GM18520 (cell line): Measurements from ENCODE around the gene NGEF.

Source experiments
- ATAC-seq: cut with Tn5 transposase; IDR thresholded peaks from one replicate; pipeline ENCODE4 v1.9.1; 2021; ENCODE audit not compliant: unreplicated experiment

NGEF gene

DNA sequence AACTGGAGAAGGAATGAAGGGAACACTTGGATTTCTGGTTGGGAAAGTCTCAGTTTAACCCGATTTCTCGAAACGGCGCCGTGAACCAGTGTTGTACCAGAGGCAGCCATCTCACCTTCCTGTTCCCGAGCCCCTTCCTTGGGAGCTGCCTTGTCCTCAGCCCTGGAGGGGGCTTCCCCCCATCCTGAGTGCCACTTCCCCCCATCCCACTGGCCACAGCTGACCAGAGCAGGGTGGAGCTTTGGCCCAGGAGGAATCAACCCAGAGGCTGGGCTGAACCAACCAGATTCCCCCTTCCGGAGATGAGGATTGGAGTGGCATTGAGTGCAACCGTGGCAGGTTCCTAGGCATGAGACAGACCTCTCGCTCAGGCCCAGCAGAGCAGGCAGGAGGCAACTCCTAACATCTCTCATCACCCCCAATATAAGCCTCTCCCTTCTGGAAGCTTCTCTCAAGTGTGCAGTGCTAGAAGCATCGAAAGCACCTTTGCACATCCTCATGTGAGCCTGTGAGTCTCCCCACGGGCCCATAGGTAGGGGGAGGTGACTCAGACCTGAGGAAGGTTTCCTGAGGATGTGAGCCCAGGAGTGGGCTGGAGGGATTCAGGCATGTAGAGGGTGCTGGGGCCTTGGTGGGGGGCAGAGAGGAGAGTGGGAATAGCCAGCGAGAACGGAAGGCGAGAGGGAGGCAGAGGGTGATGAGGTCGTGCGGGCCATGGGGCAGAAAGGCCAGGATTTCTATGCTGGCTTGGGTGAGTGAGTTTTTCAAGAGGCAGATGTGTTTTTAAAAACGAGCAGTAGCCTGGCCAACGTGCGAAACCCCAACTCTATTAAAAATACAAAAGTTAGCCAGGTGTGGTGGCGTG, 11.9 kb downstream of the NGEF start:
- no peak for ATAC-seq

- no peak for ATAC-seq
Observed at GRCh38 chr2:232999354-232999753, 13.7 kb downstream of the NGEF start.

DNA sequence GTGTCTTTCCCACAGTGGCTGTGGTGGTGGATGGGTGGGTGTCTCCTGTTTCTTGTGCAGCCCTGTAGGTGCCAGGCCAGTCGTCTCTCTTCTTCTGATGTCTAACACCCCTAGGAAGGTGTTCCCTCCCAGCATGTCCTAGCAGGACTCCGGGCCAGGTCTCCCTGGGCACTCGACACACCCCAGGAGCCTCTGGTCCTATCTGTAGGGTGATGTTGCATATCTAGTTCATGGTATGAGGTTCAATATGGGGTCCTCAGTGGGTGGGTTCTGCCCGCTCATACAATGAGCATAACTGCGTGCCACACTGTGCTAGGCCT, 14.4 kb downstream of the NGEF start:
- no peak for ATAC-seq

- no peak for ATAC-seq
Observed at GRCh38 chr2:232997749-232998665, 15.0 kb downstream of the NGEF start.

GRCh38 chr2:232994446-232994845, 18.6 kb downstream of the NGEF start:
- no peak for ATAC-seq

DNA sequence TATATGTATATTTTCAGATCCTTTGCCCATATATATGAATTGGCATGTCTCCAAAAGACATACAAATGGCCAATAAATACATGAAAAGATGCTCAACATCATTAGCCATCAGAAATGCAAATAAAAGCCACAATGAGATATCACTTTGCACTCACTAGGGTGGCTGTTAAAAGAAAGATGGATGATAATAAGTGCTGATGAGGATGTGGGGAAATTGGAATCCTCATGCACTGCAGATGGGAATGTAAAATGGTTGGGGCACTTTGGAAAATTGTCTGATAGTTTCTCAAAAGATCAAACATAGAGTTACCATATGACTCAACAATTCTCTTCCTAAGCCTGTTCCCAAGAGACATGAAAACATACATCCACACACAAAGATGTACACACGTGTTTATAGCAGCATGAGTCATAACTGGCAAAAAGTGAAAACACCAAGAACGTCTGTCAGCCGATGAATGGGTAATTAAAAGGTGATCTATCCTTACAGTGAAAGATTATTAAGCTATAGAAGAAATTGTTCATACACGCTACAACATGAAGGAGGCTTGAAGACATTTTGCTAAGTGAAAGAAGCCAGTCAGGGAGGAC, 19.7 kb downstream of the NGEF start:
- no peak for ATAC-seq

GRCh38 chr2:232986155-232986554, 26.9 kb downstream of the NGEF start:
- no peak for ATAC-seq

DNA sequence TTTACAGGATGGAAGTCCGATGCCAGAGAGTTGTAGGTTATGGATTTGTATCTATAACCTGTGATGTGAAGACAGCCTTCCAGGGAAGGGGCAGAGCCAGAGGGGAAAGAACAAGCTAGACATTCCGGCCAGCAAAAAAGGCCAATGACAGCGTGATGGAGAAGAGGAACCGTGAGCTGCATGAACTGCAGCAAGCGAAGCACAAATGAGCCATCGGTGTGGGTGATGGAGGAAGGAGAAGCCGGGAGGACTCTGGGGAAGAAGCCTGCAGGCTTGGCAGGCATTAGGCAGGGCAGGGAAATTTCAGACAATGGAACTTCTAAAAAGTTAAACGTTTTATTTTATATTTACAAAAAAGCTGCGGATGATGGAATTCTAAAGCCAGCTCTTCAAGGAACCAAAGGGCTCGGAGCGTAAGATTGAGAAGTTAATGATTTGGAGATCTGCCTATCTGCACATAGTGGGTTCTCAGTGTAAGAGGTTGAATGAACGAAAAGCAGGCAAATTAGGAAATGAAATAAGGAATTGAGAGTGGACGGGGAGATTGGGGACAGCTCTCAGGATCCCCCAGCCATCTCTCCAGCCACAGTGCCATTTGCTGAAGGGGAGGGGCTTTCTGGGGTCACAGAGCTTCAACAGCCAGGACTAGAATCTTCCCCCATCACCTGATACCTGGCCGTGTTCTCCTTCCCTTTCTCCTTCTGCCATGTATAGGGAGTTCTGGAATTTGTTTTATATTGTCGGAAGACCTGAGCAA, 28.4 kb downstream of the NGEF start:
- no peak for ATAC-seq

DNA sequence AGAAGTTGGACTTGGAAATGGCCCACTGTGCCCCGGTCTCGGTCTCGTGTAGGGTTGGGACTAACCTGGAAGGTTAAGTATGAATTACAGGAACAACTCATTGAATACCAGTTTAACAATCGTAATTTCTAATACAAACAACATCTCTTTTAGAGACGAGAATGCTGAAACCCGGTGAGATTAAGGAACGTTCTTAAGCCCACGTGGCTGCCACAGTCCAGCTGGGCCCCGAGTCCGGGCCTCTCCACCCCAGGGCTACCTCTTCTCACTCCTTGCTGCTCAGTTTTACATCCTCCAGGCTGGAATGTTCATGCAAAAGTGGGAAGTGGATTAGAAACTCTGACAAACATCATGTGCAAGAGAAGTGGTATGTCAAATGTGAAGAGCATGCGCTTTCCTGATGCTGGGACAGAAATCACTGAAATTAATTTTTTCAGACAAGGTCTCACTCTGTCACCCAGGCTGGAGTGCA, 29.4 kb downstream of the NGEF start:
- ATAC-seq = no peak

GRCh38 chr2:232982926-232983668, 30.0 kb downstream of the NGEF start:
- ATAC-seq = no peak

- no peak for ATAC-seq
Observed at GRCh38 chr2:232981767-232982360, 31.2 kb downstream of the NGEF start.

DNA sequence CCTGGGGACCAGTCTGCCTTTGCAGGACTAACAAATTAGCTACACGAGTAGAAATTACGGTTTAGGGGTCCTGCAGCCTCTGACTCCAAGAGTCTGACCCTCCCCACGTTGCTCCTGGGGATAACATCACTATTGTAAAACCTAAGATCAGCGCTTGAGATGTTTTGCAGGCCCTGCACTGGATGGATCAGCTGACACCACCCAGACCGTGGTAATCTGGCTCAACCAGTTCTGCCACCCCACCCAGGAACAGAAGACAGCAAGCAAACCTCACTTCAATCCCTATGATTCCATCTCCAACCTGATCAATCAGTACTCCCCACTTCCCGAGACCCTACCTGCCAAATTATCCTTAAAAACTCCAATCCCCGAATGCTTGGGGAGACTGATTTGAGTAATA, 31.7 kb downstream of the NGEF start:
- ATAC-seq = no peak

DNA sequence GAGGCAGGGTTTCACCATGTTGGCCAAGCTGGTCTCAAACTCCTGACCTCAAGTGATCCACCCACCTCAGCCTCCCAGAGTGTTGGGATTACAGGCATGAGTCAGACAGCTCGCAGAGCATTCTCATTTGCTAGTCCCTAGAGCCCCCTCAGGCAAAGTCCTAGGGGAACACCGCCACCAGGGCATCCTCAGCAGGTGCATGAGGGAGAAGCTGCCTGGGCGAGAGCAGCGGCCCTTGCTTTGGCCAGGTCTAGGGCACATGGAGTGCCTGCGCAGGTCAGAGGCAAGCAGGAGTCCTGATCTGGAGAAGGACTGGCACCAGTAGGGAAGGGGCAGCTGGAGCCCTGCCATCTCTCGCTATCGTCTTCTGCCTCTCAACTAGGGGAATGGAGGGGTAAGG, 32.4 kb downstream of the NGEF start:
- ATAC-seq = no peak

DNA sequence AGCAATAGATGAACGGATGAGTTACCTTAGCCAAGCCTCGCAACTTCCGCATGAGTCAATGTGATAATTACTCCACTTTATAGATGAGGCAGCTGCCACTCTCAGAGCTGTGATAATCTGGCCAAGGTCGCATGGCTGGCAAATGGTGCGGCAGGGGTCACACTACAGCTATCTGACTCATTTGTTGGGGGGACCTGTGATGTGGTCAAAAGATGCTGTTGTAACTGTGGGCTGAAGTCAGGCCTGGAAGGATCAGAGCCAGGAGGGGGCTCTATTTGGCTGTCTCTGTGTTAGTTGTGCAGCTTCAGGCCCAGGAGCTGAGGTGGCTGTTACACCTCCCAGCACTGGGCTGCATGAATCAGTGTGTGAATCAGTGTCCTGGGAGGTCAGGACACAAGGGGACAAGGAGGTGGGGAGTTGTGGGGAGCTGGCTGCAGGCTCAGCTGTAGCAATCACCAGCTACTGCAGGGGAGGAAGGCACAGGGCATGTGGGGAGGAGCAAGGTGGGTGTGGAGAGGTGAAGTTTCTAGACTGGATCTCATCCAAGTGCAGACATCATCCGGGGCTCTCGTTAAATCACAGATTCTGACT, 33.1 kb downstream of the NGEF start:
- ATAC-seq = no peak

- no peak for ATAC-seq
Observed at GRCh38 chr2:232977438-232977971, 35.6 kb downstream of the NGEF start.

- no peak for ATAC-seq
Observed at GRCh38 chr2:232976666-232977437, 36.2 kb downstream of the NGEF start.

- no peak for ATAC-seq
Observed at GRCh38 chr2:232976176-232976575, 36.9 kb downstream of the NGEF start.

- ATAC-seq = no peak
Observed at GRCh38 chr2:232974396-232974795, 38.7 kb downstream of the NGEF start.
